Bronchial epithelial cell (primary cell): Measurements from ENCODE around the gene BMF. TPM values are rescaled to one million over a fixed set of nuclear protein-coding genes. Genes with fewer than 3 reads are reported as not detected.
A peak's percentile ranks its signal among the peaks of the same experiment; 100 is the strongest.

ENCODE experiments used
- DNase-seq: peaks from one replicate; pipeline ENCODE4 v3.0.0-alpha.2; 2010; ENCODE audit warnings: low read depth
- FAIRE-seq: peaks from 2 replicates; lab custom pipeline; 2011; peaks lifted over from hg19 to GRCh38; lab: Jason Lieb, UNC
- H3K27me3 ChIP-seq: 2 replicates; pipeline ENCODE4 v1.5.1; 2011; ENCODE audit warnings: low read length; ENCODE audit not compliant: control insufficient read depth, insufficient read depth
- H3K36me3 ChIP-seq: 2 replicates; pipeline ENCODE4 v1.5.1; 2011; ENCODE audit warnings: low read length; ENCODE audit not compliant: control insufficient read depth, insufficient read depth
- H3K4me3 ChIP-seq: 2 replicates; pipeline ENCODE4 v1.5.1; 2011; ENCODE audit warnings: mild to moderate bottlenecking, low read depth, low read length, control low read depth
- CTCF ChIP-seq: IDR thresholded peaks from 2 replicates; pipeline ENCODE4 v1.5.1; 2011; ENCODE audit warnings: mild to moderate bottlenecking, moderate library complexity, low read length, control low read depth, inconsistent platforms; ENCODE audit not compliant: insufficient read depth, severe bottlenecking
- total RNA-seq: library from RNA; depleted of rRNA; stranded (reverse); fragments of >200 nt; gene quantifications from 2 replicates; pipeline ENCODE4 v1.2.1, GENCODE V29; 2014

BMF gene
- total RNA-seq, 1 donor from 2014 or later: 1.6 TPM

- no peak overlapping the region for H3K4me3 ChIP-seq
- TF ChIP-seq CTCF: no peak
- no peaks in the 10 kb centered on the region for H3K36me3 ChIP-seq
- no peak for DNase-seq
- H3K27me3 ChIP-seq: peaks cover 1% of the 10 kb centered on the region
- no peak for FAIRE-seq
Observed at GRCh38 chr15:40110866-40111550, 2.3 kb upstream of the BMF start.

GRCh38 chr15:40108061-40108854 is 421 bp downstream of the BMF start:
- FAIRE-seq: no peak
- Histone ChIP-seq H3K4me3 (peak overlapping the region; percentile 50), H3K27me3 (no peaks in the 10 kb centered on the region), H3K36me3 (no peaks in the 10 kb centered on the region)
- DNase-seq: no peak
- no peak for TF ChIP-seq CTCF

- peak; percentile 26 for TF ChIP-seq CTCF
- DNase-seq (peak; percentile 86), FAIRE-seq (no peak)
- Histone ChIP-seq H3K27me3 (no peaks in the 10 kb centered on the region), H3K4me3 (peak overlapping the region; percentile 11), H3K36me3 (no peaks in the 10 kb centered on the region)
Observed at GRCh38 chr15:40106203-40107161, 2.2 kb downstream of the BMF start.

- no peaks in the 10 kb centered on the region for H3K36me3 ChIP-seq
- no peaks in the 10 kb centered on the region for H3K27me3 ChIP-seq
- no peak overlapping the region for H3K4me3 ChIP-seq
- no peak for FAIRE-seq
- DNase-seq: no peak
- TF ChIP-seq CTCF: no peak
Observed at GRCh38 chr15:40105517-40106202, 3.0 kb downstream of the BMF start.

- Histone ChIP-seq H3K4me3 (no peak overlapping the region), H3K36me3 (no peaks in the 10 kb centered on the region), H3K27me3 (no peaks in the 10 kb centered on the region)
- FAIRE-seq (no peak), DNase-seq (peak; percentile 62)
- peak; percentile 100 for TF ChIP-seq CTCF
Observed at GRCh38 chr15:40104865-40105516, 3.7 kb downstream of the BMF start.
